K562 (cell line): Measurements from ENCODE around the gene NOL12. TPM values are rescaled to one million over a fixed set of nuclear protein-coding genes. Genes with fewer than 3 reads are reported as not detected.

Source experiments
- DDX20 ChIP-seq: fragments of 450-650 bp; IDR thresholded peaks from 2 replicates; pipeline ENCODE4 v1.6.1; 2016; ENCODE audit warnings: missing genetic modification characterization, low read depth, mild to moderate bottlenecking, missing compliant biosample characterization, moderate library complexity
- HNRNPH1 ChIP-seq: fragments of 200-400 bp; formaldehyde crosslinking; optimal IDR thresholded peaks from 2 replicates; pipeline ENCODE3; 2017; ENCODE audit warnings: low read depth, mild to moderate bottlenecking, low read length, moderate library complexity
- KDM2B ChIP-seq: fragments of 250-450 bp; sonication (Bioruptor Pico); IDR thresholded peaks from 2 replicates; pipeline ENCODE4 v1.8.0; 2021; ENCODE audit warnings: mild to moderate bottlenecking, moderate library complexity
- NBN ChIP-seq: fragments of 450-650 bp; IDR thresholded peaks from 2 replicates; pipeline ENCODE4 v1.6.1; 2016; ENCODE audit warnings: low read depth, mild to moderate bottlenecking
- NR2C2 ChIP-seq, 2 experiments: fragments of 200-800 bp in 1 of 2; sonication (Bioruptor generic) in 1 of 2; sonication (generic) in 1 of 2; formaldehyde crosslinking in 1 of 2; IDR thresholded peaks; 2 replicates each; pipeline versions ENCODE4 v1.6.1 to v1.8.0; 2016 to 2022; ENCODE audit warnings: mild to moderate bottlenecking in 1 of 2, missing compliant biosample characterization in 1 of 2, missing genetic modification characterization in 1 of 2, missing genetic modification reagents in 1 of 2
- PHB2 ChIP-seq: fragments of 450-650 bp; IDR thresholded peaks from 2 replicates; pipeline ENCODE4 v1.6.1; 2017; ENCODE audit warnings: low read depth
- POLR2G ChIP-seq: fragments of 200-400 bp; formaldehyde crosslinking; IDR thresholded peaks from 2 replicates; pipeline ENCODE4 v1.6.1; 2017; ENCODE audit warnings: low read depth, mild to moderate bottlenecking, antibody characterized with exemption, low read length, moderate library complexity
- TAF7 ChIP-seq: fragments of 450-650 bp; IDR thresholded peaks from 2 replicates; pipeline ENCODE4 v1.6.1; 2016; ENCODE audit warnings: missing genetic modification characterization, missing compliant biosample characterization
- TAF9B ChIP-seq: fragments of 450-650 bp; IDR thresholded peaks from 2 replicates; pipeline ENCODE4 v1.6.1; 2018; ENCODE audit warnings: mild to moderate bottlenecking; ENCODE audit not compliant: partially characterized antibody
- U2AF1 ChIP-seq: fragments of 200-400 bp; formaldehyde crosslinking; optimal IDR thresholded peaks from 2 replicates; pipeline ENCODE3; 2017; ENCODE audit warnings: mild to moderate bottlenecking, low read depth, low read length, moderate library complexity
- ZNF699 ChIP-seq: fragments of 250-450 bp; sonication (Bioruptor Pico); IDR thresholded peaks from 2 replicates; pipeline ENCODE4 v1.8.0; 2021; ENCODE audit warnings: mild to moderate bottlenecking, moderate library complexity; ENCODE audit not compliant: insufficient replicate concordance
- polyA plus RNA-seq, 8 experiments: library from polyadenylated mRNA; depleted of rRNA in 4 of 8; stranded (reverse) in 5 of 8; unstranded in 3 of 8; fragments of >200 nt; fragmentation: Nextera tagmentation in 2 of 8; fragmentation: Illumina TruSeq in 1 of 8; extraction: Ambion mirVana in 2 of 8; extraction: Trizol in 1 of 8; gene quantifications; 2 replicates each; pipeline versions ENCODE4 v1.2.1 to v1.2.3, GENCODE V29; 2011 to 2014; ENCODE audit warnings: inconsistent platforms in 1 of 8, missing spikeins in 1 of 8
- total RNA-seq, 7 experiments: library from RNA; depleted of rRNA in 6 of 7; stranded (reverse); fragments of >200 nt in 6 of 7; fragmentation: Illumina TruSeq in 2 of 7; extraction: Trizol in 2 of 7; gene quantifications; 2 replicates each; pipeline versions ENCODE4 v1.2.1 to v1.2.3, GENCODE V29; 2011 to 2021; ENCODE audit warnings: low replicate concordance in 1 of 7
- TF ChIP-seq, protein P1 (sequence below), 2 experiments: fragments of 450-650 bp; conservative IDR thresholded peaks; 2 replicates each; pipeline ENCODE4 v1.6.1; 2017; ENCODE audit warnings: mild to moderate bottlenecking in 2 of 2, moderate library complexity in 2 of 2
- TF ChIP-seq, protein P2 (sequence below): fragments of 250-450 bp; sonication (Bioruptor Pico); IDR thresholded peaks from 2 replicates; pipeline ENCODE4 v1.5.0; 2021; ENCODE audit warnings: mild to moderate bottlenecking, moderate library complexity
- TF ChIP-seq, protein P3 (sequence below): IDR thresholded peaks from 3 replicates; pipeline ENCODE4 v1.6.1; 2011; ENCODE audit warnings: borderline replicate concordance, mild to moderate bottlenecking; ENCODE audit not compliant: insufficient read length, insufficient read depth
- TF ChIP-seq, protein P4 (sequence below): fragments of 450-650 bp; IDR thresholded peaks from 2 replicates; pipeline ENCODE4 v1.6.1; 2017; ENCODE audit warnings: antibody characterized with exemption, mild to moderate bottlenecking

NOL12 gene
- total and polyA plus RNA-seq, 9 of the 15 experiments (the other 6 are each of a cell fraction or from before 2014, with no cell fraction given) = 2.8 to 40.9 (median 28.5) TPM

DNA sequence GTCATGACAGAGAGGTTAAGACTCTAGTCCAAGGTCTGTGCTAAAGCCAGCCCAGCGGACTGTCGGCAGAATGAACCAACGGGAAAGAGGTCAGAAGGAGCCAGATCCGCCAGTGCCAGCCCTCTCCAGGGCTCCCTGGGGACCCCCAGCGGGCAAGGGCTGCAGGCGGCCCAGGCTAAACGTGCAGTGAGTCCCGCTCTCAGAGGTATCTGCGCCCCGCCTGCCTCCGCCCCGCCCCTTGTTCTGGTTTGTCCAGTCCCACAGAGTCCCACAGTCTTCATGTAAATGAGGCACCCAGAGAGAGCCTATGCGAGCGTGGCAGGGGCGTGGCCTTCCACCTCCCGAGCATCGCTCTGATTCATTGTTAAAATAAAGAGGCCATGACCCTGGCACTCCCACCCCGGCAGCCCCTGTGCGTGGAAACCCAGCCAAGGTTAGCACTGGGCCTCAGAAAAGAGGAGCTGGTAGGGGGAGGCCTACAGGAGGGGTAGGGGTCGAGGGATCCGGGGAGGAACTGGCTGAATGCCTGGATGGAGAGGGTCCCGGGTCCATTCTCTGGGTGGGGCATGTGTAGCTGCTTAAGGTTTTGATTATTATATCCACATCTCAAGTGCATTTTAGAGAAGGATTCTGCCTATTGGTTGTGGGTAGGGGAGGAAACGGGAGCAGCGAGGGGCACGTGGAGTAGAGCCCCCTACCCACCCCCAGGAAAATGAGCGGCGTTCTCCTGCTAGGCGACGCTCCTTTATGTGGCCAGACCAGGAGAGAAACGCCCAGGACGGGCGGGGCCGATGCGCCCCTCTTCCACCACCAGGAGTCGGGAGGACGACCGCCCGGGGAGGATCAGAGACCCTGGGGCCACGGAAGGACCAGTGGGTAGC is 10.8 kb downstream of the NOL12 start, which contains the start of gene TRIOBP (continued):
- TF ChIP-seq, protein P1, sequence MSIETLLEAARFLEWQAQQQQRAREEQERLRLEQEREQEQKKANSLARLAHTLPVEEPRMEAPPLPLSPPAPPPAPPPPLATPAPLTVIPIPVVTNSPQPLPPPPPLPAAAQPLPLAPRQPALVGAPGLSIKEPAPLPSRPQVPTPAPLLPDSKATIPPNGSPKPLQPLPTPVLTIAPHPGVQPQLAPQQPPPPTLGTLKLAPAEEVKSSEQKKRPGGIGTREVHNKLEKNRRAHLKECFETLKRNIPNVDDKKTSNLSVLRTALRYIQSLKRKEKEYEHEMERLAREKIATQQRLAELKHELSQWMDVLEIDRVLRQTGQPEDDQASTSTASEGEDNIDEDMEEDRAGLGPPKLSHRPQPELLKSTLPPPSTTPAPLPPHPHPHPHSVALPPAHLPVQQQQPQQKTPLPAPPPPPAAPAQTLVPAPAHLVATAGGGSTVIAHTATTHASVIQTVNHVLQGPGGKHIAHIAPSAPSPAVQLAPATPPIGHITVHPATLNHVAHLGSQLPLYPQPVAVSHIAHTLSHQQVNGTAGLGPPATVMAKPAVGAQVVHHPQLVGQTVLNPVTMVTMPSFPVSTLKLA (conservative IDR thresholded peaks at IDR 0.05) = 0 out of 4 replicates have a peak, but pooled peaks of 1 of the 2 experiments have one; percentile 33
- TF ChIP-seq NBN (no peak), NR2C2 (CRISPR knock-in tag; IDR thresholded peaks at IDR 0.05) (no peak), NR2C2 (tag; IDR thresholded peaks at IDR 0.05) (no peak), U2AF1 (no peak), KDM2B (CRISPR knock-in tag) (no peak), TAF7 (tag) (no peak), HNRNPH1 (no peak), POLR2G (peak; percentile 1; the same call in 1 of the 2 replicates), DDX20 (no peak), PHB2 (no peak), TAF9B (no peak), ZNF699 (CRISPR knock-in tag) (no peak)
- TF ChIP-seq, protein P2, sequence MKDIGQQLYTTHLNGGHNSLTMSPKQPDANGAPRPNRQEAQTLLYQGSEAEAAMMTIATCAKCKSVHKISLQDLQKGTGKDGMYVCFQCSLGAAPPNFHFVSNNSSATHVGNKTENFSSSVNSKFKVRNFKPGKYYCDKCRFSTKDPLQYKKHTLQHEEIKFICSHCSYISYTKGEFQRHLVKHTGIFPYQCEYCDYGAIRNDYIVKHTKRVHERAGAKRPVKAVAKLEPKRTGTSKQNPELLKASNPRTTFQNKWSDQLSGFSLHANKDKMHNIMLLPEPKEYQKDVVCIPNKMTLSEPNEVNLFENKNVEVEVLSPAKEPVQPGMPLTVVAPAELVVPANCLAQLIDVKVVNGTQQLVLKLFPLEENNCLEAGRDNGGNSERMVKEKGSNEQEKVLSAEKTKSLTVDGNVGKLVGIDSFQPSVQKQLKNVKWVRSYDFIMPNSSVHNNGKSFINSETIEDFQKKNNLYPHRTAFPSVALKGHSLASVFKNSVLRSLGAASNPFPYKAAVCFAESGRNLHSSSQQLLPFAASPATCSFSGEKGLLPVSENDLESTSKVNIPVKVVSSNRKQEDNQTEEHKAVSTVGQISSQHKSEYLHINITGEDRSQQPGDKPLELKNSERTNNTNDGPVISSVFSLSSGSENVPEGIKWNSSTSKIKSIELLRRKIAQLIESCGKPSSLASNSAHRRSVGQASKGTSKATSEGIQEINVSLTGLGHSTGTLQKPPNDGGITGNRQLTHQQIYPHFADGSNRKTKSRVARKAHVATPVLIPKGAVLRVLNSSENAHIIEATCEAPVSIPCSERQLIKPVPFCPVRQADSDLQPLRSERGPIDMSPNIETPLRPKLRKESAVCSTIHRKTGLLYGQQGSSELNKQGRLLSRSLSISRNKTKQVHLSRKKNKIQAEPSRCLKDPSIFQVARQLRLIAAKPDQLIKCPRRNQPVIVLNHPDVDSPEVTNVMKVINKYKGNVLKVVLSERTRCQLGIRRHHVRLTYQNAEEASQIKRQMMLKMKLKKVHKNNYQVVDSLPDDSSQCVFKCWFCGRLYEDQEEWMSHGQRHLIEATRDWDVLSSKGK (CRISPR knock-in tag) = no peak
- TF ChIP-seq, protein P3, sequence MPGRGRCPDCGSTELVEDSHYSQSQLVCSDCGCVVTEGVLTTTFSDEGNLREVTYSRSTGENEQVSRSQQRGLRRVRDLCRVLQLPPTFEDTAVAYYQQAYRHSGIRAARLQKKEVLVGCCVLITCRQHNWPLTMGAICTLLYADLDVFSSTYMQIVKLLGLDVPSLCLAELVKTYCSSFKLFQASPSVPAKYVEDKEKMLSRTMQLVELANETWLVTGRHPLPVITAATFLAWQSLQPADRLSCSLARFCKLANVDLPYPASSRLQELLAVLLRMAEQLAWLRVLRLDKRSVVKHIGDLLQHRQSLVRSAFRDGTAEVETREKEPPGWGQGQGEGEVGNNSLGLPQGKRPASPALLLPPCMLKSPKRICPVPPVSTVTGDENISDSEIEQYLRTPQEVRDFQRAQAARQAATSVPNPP = no peak
- TF ChIP-seq, protein P4, sequence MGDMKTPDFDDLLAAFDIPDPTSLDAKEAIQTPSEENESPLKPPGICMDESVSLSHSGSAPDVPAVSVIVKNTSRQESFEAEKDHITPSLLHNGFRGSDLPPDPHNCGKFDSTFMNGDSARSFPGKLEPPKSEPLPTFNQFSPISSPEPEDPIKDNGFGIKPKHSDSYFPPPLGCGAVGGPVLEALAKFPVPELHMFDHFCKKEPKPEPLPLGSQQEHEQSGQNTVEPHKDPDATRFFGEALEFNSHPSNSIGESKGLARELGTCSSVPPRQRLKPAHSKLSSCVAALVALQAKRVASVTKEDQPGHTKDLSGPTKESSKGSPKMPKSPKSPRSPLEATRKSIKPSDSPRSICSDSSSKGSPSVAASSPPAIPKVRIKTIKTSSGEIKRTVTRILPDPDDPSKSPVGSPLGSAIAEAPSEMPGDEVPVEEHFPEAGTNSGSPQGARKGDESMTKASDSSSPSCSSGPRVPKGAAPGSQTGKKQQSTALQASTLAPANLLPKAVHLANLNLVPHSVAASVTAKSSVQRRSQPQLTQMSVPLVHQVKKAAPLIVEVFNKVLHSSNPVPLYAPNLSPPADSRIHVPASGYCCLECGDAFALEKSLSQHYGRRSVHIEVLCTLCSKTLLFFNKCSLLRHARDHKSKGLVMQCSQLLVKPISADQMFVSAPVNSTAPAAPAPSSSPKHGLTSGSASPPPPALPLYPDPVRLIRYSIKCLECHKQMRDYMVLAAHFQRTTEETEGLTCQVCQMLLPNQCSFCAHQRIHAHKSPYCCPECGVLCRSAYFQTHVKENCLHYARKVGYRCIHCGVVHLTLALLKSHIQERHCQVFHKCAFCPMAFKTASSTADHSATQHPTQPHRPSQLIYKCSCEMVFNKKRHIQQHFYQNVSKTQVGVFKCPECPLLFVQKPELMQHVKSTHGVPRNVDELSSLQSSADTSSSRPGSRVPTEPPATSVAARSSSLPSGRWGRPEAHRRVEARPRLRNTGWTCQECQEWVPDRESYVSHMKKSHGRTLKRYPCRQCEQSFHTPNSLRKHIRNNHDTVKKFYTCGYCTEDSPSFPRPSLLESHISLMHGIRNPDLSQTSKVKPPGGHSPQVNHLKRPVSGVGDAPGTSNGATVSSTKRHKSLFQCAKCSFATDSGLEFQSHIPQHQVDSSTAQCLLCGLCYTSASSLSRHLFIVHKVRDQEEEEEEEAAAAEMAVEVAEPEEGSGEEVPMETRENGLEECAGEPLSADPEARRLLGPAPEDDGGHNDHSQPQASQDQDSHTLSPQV = no peak
